Stimulated activated CD4-positive, alpha-beta T cell treated with anti-CD3 and anti-CD28 coated beads, TNF-alpha, amount 100 ng/mL, for 24 hours (primary cell): ENCODE data around the gene DGKE.

Experiments
- DNase-seq, 3 experiments: peaks; one replicate each; pipeline ENCODE4 v3.0.0-alpha.2; 2020; ENCODE audit warnings: low read depth in 3 of 3

The DGKE gene

DNA sequence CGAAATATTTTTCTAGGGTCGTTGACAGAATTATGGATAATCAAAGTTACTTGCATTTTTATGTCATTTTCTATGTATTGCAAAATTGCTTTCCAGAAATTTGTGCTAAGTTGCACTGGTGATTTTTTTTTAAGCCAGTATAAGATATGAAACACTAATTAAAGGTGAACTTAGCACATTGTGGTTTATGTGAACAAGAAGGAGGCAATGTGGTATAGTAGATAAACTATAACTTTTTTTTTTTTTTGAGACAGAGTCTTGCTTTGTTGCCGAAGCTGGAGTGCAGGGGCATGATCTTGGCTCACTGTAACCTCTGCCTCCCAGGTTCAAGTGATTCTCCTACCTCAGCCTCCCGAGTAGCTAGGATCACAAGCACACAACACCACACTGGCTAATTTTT, 13.2 kb downstream of the DGKE start:
- no peak for DNase-seq

- DNase-seq = no peak
Observed at GRCh38 chr17:56849131-56849530, 15.2 kb downstream of the DGKE start.

GRCh38 chr17:56850591-56850990, 16.6 kb downstream of the DGKE start:
- DNase-seq = no peak

DNA sequence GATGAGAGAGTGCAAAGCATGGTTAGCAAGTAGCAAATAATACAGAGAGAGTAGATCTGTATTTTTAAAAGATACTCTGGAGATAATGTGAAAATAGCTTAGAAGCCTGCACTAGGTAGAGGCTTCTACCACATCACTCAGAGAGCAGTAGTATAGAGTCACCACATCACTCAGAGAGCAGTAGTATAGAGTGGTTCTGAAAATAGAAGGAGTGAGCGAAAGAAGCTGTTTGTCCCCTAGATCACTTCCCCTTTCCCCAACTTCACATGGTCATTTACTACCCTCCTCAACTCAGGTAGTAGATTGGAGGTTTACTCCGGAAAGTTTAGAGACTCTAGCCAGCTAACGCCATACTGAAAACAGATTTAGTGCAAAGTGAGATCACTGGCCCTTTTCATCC, 17.1 kb downstream of the DGKE start:
- DNase-seq = no peak

DNA sequence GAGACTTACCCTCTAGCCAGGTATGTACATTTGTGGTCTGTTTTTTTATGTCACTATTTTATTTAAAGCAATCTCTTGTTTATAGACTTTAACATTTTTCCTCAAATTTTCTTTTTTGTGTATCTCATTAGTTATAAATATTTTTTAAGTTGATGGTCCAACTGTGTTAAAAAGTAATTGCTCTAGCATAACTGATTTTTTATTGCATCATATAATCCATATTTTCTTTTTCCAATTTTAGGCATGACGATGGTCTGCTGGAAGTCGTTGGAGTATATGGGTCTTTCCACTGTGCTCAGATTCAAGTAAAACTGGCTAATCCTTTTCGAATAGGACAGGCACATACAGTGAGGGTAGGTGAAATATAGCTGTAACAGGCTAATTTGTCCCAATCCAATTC, 27.9 kb downstream of the DGKE start:
- DNase-seq = no peak

GRCh38 chr17:56863974-56864373, 30.0 kb downstream of the DGKE start:
- DNase-seq = no peak

GRCh38 chr17:56866076-56866475, 32.1 kb downstream of the DGKE start:
- no peak for DNase-seq

- no peak for DNase-seq
Observed at GRCh38 chr17:56866496-56866895, 32.5 kb downstream of the DGKE start.

- DNase-seq = no peak
Observed at GRCh38 chr17:56867948-56868376, 34.0 kb downstream of the DGKE start.

- DNase-seq = no peak
Observed at GRCh38 chr17:56868716-56869115, 34.8 kb downstream of the DGKE start.

DNA sequence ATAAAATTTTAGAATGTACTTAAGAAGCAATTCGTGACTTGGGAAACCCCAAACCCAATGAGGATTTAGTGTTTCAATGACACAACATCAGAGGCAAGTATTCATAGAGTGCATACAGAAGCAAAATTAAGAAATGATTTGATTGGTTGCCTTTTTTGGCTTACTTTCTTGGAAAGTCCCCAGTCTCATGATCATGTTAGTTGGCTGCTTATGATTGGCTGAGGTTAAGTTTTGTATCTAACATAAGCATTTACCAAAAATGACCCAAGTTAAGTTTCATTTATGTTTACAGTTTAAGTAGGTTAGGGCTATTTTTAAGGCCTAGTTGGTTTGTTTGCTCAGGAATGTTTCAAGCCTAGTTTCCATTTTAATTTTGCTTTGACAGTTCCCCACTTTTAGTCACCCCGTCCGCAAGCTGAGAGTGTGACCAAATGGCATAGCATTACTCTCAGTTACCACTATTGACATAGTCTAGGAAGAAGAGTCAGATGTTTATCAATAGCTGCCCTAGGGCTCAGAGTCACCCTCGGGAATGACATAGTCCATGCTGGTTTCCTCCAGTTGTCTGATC, 36.2 kb downstream of the DGKE start:
- DNase-seq = no peak

DNA sequence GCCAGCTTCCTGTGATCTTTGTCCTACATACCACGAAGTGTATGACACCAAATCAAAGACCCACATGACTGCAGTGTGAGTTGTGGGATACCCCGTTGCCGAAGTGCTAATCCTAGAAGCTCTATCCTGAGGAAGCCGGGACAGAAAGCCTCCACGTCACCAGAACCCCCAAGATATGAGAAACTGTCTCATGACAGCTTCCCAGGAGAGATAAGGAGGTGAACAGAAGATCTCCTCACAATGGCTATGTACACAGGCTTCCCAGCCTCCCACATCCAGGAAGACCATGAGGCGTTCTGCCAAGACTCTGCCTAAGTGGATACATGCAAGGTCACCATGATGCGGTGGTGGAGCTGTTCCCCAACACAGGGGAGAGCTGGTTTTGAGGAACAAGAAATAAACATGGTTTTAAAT, 42.8 kb downstream of the DGKE start:
- DNase-seq = no peak

DNA sequence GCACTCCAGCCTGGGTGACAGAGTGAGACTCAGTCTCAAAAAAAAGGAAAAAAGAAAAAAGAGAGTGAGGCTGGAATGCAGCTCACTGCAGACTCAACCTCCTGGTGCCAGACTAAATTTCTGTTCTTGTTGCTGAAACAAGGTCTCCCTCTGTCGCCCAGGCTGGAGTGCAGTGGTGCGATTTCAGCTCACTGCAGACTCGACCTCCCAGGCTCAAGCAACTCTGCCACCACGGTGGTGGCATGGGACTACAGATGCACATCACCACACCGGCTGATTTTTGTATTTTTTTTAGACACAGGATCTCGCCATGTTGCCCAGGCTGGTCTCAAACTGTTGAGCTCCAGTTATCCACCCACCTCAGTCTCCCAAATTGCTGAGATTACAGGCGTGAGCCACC, 45.3 kb downstream of the DGKE start:
- DNase-seq = no peak

DNA sequence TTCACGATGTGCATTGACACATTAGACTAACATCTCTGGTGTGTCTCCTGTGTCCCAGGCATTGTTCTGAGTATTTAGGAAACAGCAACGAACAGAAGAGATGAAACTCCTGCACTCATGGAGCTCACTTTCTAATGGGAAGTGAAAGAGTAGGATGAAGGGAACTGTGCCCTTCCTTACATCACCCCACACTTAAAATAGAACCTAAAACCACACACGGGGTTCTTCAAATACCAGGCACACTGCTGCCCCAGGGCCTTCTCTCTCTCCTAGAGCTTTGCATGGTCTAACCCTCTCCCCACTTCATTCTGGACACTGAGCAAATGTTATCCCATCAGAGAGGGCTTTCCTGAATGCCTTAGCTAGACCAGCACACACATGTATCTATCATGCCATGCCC, 46.2 kb downstream of the DGKE start:
- DNase-seq = no peak

GRCh38 chr17:56880571-56880970, 46.6 kb downstream of the DGKE start:
- DNase-seq = no peak

- DNase-seq = no peak
Observed at GRCh38 chr17:56881685-56882295, 47.8 kb downstream of the DGKE start.

GRCh38 chr17:56883616-56884015, 49.7 kb downstream of the DGKE start:
- no peak for DNase-seq

- DNase-seq = no peak
Observed at GRCh38 chr17:56884483-56885311, 50.7 kb downstream of the DGKE start.

DNA sequence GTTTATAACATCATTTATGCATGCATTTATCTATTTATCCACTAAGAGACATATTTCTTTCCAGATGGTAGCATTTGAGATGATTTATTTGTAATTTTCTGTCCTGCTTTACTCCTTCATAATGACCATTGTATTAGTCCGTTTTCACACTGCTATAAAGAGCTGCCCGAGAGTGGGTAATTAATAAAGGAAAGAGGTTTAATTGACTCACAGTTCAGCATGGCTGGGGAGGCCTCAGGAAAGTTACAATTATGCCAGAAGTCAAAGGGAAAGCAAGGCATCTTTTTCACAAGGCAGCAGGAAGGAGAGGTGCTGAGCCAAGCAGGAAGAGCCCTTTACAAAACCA, 51.3 kb downstream of the DGKE start:
- no peak for DNase-seq

GRCh38 chr17:56886288-56886731, 52.4 kb downstream of the DGKE start:
- no peak for DNase-seq

DNA sequence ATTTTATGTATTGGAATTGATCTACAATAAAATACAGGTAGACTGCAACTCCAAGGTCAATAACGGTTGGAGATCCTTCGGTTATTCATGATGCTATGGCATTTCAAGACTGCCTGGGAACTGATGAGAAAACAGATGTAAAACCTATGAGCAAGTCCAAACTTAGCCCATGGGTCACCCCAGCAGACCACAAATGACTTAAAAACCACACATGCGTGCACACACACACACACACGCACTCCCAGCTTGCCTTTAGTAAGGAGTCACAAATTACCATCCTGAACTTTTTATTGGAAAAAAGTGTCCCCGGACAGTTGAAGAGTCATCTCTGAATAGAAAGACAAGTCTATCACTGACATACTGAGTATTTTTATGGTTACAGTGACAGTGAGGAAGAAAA, 53.2 kb downstream of the DGKE start:
- DNase-seq = no peak

GRCh38 chr17:56887552-56888467, 53.9 kb downstream of the DGKE start:
- no peak for DNase-seq
